ENCODE measurements around the gene PIGC.

The PIGC gene

GRCh38 chr1:172401892-172402291, 42.0 kb downstream of the PIGC start:
- in situ Hi-C loops (cut with HindIII; ENCODE audit: low sequenced_read_pairs) = loop anchor here (25.0 kb wide), 2 partner anchors 390 to 615 kb away; partner anchors contain the start of gene METTL13

DNA sequence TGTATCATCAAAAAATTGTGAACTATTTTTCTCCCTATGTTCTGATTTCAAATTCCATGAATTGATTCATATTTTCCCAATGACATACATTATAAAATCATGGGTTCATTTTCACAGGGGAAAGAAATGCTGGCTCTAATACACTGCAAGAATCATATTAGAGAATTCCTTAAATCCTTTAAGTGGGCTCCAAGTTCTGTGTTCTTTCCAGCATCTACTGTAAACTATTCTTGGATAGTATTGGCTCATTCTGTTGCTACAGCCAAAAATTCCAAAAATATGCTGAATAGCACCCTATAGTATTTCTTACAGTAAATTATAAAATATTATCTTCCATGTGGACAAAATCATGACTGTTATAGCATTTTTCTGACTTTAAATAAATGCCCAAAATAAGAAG, 42.4 kb downstream of the PIGC start:
- in situ Hi-C loops (cut with HindIII; ENCODE audit: low sequenced_read_pairs) = loop anchor here (25.0 kb wide), 2 partner anchors 389 to 614 kb away; partner anchors contain the start of gene METTL13

- in situ Hi-C loops (cut with HindIII; ENCODE audit: low sequenced_read_pairs) = loop anchor here (25.0 kb wide), 2 partner anchors 388 to 613 kb away; partner anchors contain the start of gene METTL13
Observed at GRCh38 chr1:172400722-172401105, 43.2 kb downstream of the PIGC start.

DNA sequence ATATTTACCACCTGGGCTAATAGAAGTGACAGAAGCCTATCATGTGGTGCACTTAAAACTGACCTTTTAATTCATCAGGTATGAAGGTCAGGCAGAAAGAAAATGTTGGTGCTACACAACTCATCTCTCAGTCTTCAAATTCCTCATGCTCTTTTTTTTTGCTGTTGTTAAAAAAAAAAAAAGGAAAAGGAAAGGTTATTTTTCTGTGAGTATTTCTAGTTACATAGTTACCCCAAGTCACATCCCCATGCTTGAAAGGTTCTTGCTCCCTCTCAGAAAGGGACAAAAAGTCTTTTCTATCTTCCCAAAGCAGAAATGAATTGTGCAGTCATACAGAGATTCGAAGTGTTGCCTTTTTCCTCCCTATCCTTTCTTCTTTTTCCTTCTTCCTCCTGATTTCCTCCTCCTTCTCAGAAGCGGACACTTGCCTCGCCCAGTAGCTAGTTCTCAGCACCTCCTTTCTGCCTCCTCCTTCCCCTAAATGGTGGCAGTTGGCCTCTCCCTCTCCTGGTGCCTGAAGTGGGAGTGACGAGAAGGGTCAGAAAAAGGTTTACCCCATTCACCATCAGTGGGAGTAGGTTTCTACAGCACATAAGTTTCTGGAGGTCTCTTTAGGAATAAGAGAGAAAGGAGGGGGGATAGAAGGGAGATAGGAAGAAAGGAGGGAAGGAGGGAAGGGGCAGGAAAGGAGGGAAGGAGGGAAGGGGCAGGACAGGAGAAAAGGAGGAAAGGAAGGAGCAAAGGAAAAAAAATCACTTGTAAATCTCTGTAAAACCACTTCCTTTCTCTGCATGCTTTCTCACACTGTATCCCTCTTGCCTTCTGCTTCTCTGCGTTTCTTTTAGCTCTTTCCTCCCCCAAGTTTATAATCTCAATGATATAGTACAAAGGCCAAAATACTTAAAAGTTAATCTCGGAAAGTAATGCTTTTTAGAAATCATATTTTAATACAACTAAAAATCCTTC, 43.8 kb downstream of the PIGC start:
- in situ Hi-C loops (cut with HindIII; ENCODE audit: low sequenced_read_pairs) = loop anchor here (25.0 kb wide), 2 partner anchors 388 to 613 kb away; partner anchors contain the start of gene METTL13

GRCh38 chr1:172398970-172399755, 44.7 kb downstream of the PIGC start:
- in situ Hi-C loops (cut with HindIII; ENCODE audit: low sequenced_read_pairs) = no loop called here

DNA sequence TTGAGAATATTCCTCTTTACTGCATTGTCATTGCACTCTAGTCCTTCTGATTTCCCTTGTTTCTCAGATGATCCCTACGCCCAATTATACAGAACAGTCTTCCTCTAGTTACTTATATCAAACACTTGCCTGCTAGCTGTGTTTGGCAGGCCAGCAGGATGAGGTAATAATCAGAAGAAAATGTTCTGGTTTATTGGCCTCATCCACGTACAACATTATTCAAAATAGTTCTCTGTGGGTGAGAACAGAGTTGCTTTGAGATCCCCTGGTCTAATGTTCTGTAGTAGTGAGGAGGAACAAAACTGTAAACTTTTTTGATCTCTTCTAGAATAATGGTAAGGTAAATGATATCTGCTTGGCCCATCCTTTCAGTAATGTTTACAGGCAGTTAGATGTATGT, 45.7 kb downstream of the PIGC start:
- in situ Hi-C loops (cut with HindIII; ENCODE audit: low sequenced_read_pairs) = no loop called here

DNA sequence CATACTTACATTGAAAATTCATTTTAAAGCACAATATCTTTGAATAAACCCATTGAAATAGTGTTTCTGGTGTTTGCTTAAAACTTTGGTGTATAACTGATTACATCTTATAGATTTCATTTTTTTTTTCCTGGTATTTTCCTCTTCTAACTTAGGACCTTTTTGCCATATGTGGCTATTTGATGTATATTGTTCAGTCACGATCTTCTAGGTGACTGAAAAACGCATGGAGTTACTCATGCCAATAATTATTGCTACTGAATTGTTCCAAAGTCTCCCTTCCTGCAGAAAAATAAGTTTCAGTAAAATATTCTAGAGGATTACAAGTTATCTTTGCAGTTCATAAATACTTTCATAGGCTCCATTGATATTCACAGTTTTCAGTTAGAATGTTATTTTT, 46.2 kb downstream of the PIGC start:
- in situ Hi-C loops (cut with HindIII; ENCODE audit: low sequenced_read_pairs) = no loop called here

DNA sequence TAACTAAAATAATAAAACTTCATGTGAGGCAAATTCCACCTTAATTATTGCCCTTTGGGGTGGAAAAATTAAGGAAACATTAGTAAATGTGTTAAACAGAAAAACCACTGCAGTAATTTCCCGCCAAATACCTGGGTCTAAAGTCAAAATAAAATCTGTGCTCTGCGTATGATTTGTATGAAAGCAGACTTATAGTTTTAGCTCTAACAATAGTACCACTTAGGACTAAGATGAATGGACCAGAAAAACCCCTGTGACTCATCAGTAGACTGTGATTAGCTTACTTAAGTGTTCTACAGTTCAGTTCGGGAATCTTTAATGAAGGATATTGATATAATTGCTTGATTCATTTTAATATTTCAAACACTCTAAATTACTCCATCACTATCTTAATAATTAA, 46.6 kb downstream of the PIGC start:
- in situ Hi-C loops (cut with HindIII; ENCODE audit: low sequenced_read_pairs) = no loop called here

DNA sequence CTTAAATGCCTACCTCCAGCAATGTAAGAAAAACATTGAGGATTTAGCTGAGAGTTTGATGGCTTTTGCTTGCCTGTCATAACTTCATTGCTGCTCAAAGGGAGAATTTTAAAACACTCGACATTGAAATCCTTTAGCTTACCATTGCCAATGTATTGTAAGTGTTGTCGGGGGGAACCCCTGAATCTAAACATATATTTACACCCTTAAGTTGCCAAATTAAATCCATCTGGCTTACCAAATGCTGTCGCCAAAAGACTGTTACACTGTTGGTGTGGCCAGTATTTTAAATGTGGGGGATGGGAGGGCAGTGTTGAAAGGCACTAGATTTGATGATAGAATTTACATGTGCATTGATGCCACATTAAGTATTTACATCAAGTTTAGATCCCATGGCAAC, 48.3 kb downstream of the PIGC start:
- in situ Hi-C loops (cut with HindIII; ENCODE audit: low sequenced_read_pairs) = no loop called here

GRCh38 chr1:172394811-172395210, 49.1 kb downstream of the PIGC start:
- in situ Hi-C loops (cut with HindIII; ENCODE audit: low sequenced_read_pairs) = no loop called here

DNA sequence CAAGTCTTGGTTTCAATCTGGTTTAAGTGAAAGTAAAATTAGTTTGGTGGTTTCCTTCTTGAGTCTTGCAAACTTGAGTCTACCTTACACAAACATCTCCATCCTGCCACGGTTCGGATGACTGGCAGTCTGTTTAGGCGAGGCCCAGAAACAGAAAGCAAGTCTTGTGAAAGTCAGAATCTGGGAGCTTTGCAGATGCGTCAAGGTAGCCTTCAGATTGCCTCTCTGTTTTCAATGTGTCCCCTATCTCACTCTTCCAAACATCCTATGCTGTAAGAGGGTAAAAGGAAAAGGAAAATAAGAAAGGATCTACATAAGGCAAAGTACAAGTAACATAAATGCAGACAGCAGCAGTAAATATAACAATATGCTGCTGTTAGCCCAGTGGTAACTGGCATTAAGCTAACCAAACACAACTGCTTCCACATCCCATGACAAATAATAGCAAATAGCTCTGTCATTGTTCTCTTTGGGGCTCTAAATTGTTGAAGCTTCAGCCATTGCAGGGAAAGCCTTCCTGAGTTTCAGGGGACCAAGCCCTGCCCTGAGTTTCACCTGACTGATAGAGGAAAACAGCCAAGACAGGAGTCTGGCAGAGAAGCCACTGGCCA, 49.6 kb downstream of the PIGC start:
- in situ Hi-C loops (cut with HindIII; ENCODE audit: low sequenced_read_pairs) = no loop called here

- in situ Hi-C loops (cut with HindIII; ENCODE audit: low sequenced_read_pairs) = no loop called here
Observed at GRCh38 chr1:172393354-172393753, 50.5 kb downstream of the PIGC start.

GRCh38 chr1:172391976-172392375, 51.9 kb downstream of the PIGC start:
- in situ Hi-C loops (cut with HindIII; ENCODE audit: low sequenced_read_pairs) = no loop called here

Measured in DLD1 (cell line).